Keratinocyte (primary cell): ENCODE measurements around the gene AANAT. TPM values are rescaled to one million over a fixed set of nuclear protein-coding genes. Genes with fewer than 3 reads are reported as not detected.

Source experiments
- DNase-seq: peaks from one replicate; pipeline ENCODE4 v3.0.0-alpha.2; 2011; ENCODE audit warnings: low read depth, missing footprints, low spot score
- FAIRE-seq: peaks from 2 replicates; lab custom pipeline; 2011; peaks lifted over from hg19 to GRCh38; lab: Jason Lieb, UNC
- H2AFZ ChIP-seq: 2 replicates; pipeline ENCODE4 v1.6.0; 2012; ENCODE audit warnings: low read length, control low read depth, inconsistent platforms; ENCODE audit not compliant: control insufficient read depth
- H3K27ac ChIP-seq: 2 replicates; pipeline ENCODE4 v1.5.1; 2011; ENCODE audit warnings: low read length; ENCODE audit not compliant: control insufficient read depth, insufficient read depth
- H3K27me3 ChIP-seq: 3 replicates; pipeline ENCODE4 v1.6.0; 2011; ENCODE audit warnings: low read length; ENCODE audit not compliant: control insufficient read depth, insufficient read depth; ENCODE audit errors: extremely low read depth
- H3K36me3 ChIP-seq, 2 experiments: 2 replicates in 1 of 2; 3 replicates in 1 of 2; pipeline ENCODE4 v1.5.1; 2011; ENCODE audit warnings: low read length in 2 of 2, mild to moderate bottlenecking in 1 of 2; ENCODE audit not compliant: control insufficient read depth in 2 of 2, insufficient read depth in 2 of 2; ENCODE audit errors: extremely low read depth in 1 of 2
- H3K4me1 ChIP-seq: 3 replicates; pipeline ENCODE4 v1.5.1; 2011; ENCODE audit warnings: low read length; ENCODE audit not compliant: control insufficient read depth, insufficient read depth; ENCODE audit errors: extremely low read depth
- H3K4me2 ChIP-seq: 3 replicates; pipeline ENCODE4 v1.6.0; 2011; ENCODE audit warnings: low read depth, low read length; ENCODE audit not compliant: control insufficient read depth, insufficient read depth; ENCODE audit errors: extremely low read depth
- H3K4me3 ChIP-seq, 3 experiments: fragments of 200-600 bp in 1 of 3; sonication (generic) in 1 of 3; 2 replicates in 2 of 3; 3 replicates in 1 of 3; pipeline ENCODE4 v1.5.1; 2011 to 2016; ENCODE audit warnings: low read length in 3 of 3, mild to moderate bottlenecking in 3 of 3, control low read depth in 2 of 3, inconsistent platforms in 1 of 3, low read depth in 1 of 3, mixed read lengths in 1 of 3, mixed run types in 1 of 3, moderate library complexity in 1 of 3; ENCODE audit not compliant: control insufficient read depth in 2 of 3, insufficient read depth in 2 of 3; ENCODE audit errors: extremely low read depth in 1 of 3
- H3K79me2 ChIP-seq: 2 replicates; pipeline ENCODE4 v1.6.0; 2012; ENCODE audit warnings: low read length; ENCODE audit not compliant: control insufficient read depth, insufficient read depth
- H3K9ac ChIP-seq: 3 replicates; pipeline ENCODE4 v1.6.0; 2011; ENCODE audit warnings: low read length; ENCODE audit not compliant: control insufficient read depth, insufficient read depth; ENCODE audit errors: extremely low read depth
- H3K9me1 ChIP-seq: 3 replicates; pipeline ENCODE4 v1.6.0; 2011; ENCODE audit warnings: low read length; ENCODE audit not compliant: control insufficient read depth, insufficient read depth; ENCODE audit errors: extremely low read depth
- H3K9me3 ChIP-seq: 2 replicates; pipeline ENCODE4 v1.5.1; 2012; ENCODE audit warnings: low read depth, low read length; ENCODE audit not compliant: control insufficient read depth
- H4K20me1 ChIP-seq: 3 replicates; pipeline ENCODE4 v1.6.0; 2011; ENCODE audit warnings: low read length; ENCODE audit not compliant: control insufficient read depth, insufficient read depth; ENCODE audit errors: extremely low read depth
- EZH2 ChIP-seq: IDR thresholded peaks from one replicate; pipeline ENCODE4 v1.6.1; 2012; ENCODE audit warnings: inconsistent platforms, mild to moderate bottlenecking, low read length, moderate library complexity
- dilution Hi-C: fragments of 300-500 bp; cut with MboI; formaldehyde crosslinking; loops from one replicate; pipeline ENCODE4 v1.7.0; 2020; ENCODE audit warnings: low sequenced_read_pairs; ENCODE audit not compliant: extremely low pct_ligation_motif_present
- polyA plus RNA-seq, 5 experiments: library from polyadenylated mRNA; depleted of rRNA in 3 of 5; stranded (reverse) in 3 of 5; stranded (forward) in 1 of 5; unstranded in 1 of 5; fragments of >200 nt; gene quantifications; 1 replicate in 1 of 5; 2 replicates in 3 of 5; 3 replicates in 1 of 5; pipeline versions ENCODE4 v1.2.1 to v1.2.3, GENCODE V29; 2011 to 2012; ENCODE audit warnings: missing spikeins in 2 of 5, low read depth in 1 of 5, low replicate concordance in 1 of 5
- TF ChIP-seq, protein P1 (sequence below), 3 experiments: IDR thresholded peaks in 1 of 3; conservative IDR thresholded peaks in 1 of 3; optimal IDR thresholded peaks in 1 of 3; 2 replicates in 2 of 3; 3 replicates in 1 of 3; pipeline versions ENCODE3 to v1.5.1; 2011; ENCODE audit warnings: low read length in 3 of 3, mild to moderate bottlenecking in 3 of 3, moderate library complexity in 2 of 3, control low read depth in 1 of 3, inconsistent platforms in 1 of 3; ENCODE audit not compliant: insufficient read depth in 2 of 3; ENCODE audit errors: extremely low read depth in 1 of 3

Gene AANAT
- polyA plus RNA-seq, 1 donor (not counting 4 experiments of a cell fraction or from before 2014, with no cell fraction given): not detected

DNA sequence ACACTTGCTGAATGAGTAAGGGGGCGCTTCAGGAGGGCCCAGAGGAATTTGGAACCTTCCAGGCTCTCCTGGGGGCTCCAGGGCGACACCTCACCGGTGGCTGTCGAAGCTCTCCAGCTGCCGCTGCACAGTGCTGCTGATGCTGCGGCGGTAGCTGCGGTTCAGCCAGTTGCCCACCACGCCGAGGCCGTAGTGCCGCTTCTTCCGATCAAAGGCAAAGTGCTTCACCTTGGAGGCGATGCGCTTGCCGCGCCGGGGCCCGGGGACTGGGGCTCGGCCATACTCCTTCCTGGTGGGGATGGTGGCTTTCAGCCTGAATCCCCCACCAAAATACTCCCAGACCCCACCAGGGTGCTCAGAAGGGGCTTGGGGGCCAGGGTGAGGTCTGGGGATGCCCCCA lies 9.3 kb downstream of the AANAT start:
- H3K4me2 ChIP-seq: no peak overlapping the region
- no peak overlapping the region for H2AFZ ChIP-seq
- no peaks in the 10 kb centered on the region for H4K20me1 ChIP-seq
- FAIRE-seq (no peak), DNase-seq (no peak)
- TF ChIP-seq, protein P1, sequence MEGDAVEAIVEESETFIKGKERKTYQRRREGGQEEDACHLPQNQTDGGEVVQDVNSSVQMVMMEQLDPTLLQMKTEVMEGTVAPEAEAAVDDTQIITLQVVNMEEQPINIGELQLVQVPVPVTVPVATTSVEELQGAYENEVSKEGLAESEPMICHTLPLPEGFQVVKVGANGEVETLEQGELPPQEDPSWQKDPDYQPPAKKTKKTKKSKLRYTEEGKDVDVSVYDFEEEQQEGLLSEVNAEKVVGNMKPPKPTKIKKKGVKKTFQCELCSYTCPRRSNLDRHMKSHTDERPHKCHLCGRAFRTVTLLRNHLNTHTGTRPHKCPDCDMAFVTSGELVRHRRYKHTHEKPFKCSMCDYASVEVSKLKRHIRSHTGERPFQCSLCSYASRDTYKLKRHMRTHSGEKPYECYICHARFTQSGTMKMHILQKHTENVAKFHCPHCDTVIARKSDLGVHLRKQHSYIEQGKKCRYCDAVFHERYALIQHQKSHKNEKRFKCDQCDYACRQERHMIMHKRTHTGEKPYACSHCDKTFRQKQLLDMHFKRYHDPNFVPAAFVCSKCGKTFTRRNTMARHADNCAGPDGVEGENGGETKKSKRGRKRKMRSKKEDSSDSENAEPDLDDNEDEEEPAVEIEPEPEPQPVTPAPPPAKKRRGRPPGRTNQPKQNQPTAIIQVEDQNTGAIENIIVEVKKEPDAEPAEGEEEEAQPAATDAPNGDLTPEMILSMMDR (optimal IDR thresholded peaks at IDR 0.05 in 1 of 3, IDR thresholded peaks at IDR 0.05 in 1 of 3, conservative IDR thresholded peaks at IDR 0.05 in 1 of 3; ENCODE audit: extremely low read depth in 1 of 3, insufficient read depth in 2 of 3, low read length in 3 of 3): no peak
- TF ChIP-seq EZH2: no peak
- no peak overlapping the region for H3K27ac ChIP-seq
- H3K4me3 ChIP-seq: no peak overlapping the region
- H3K9me1 ChIP-seq: no peaks in the 10 kb centered on the region
- no peaks in the 10 kb centered on the region for H3K27me3 ChIP-seq
- peaks cover 12 to 49% of the 10 kb centered on the region in 2 experiments for H3K36me3 ChIP-seq
- dilution Hi-C loops: no loop called here
- H3K79me2 ChIP-seq: no peaks in the 10 kb centered on the region
- H3K4me1 ChIP-seq: no peaks in the 10 kb centered on the region
- H3K9ac ChIP-seq: no peak overlapping the region
- no peaks in the 10 kb centered on the region for H3K9me3 ChIP-seq

DNA sequence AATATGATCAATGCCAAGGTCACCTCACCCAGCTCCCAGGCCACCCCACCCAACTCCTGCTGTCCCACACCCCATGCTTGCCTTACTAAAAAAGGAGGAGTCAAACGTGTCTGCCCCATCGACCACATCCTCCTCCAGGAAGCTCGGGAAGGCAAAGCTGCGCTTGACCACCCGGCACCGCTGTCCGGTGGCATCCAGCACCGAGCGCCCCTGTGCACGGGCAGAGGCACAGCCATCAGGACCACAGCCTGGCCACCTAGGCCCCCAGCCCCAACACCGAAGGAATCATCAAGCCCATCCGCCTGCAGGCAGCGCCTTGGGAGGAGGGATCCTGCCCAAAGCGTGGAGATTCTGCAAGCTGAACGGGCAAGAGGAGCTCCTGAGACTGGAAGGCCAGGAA lies 10.2 kb downstream of the AANAT start:
- no peak overlapping the region for H3K27ac ChIP-seq
- DNase-seq (no peak), FAIRE-seq (no peak)
- no peaks in the 10 kb centered on the region for H3K9me1 ChIP-seq
- no peak for TF ChIP-seq EZH2
- TF ChIP-seq, protein P1 (optimal IDR thresholded peaks at IDR 0.05 in 1 of 3, IDR thresholded peaks at IDR 0.05 in 1 of 3, conservative IDR thresholded peaks at IDR 0.05 in 1 of 3; ENCODE audit: extremely low read depth in 1 of 3, insufficient read depth in 2 of 3, low read length in 3 of 3): no peak
- H2AFZ ChIP-seq: no peak overlapping the region
- no peaks in the 10 kb centered on the region for H3K27me3 ChIP-seq
- no peaks in the 10 kb centered on the region for H3K79me2 ChIP-seq
- no peak overlapping the region for H3K4me3 ChIP-seq
- no peak overlapping the region for H3K4me2 ChIP-seq
- dilution Hi-C loops: no loop called here
- H4K20me1 ChIP-seq: no peaks in the 10 kb centered on the region
- H3K36me3 ChIP-seq: peaks cover 7 to 44% of the 10 kb centered on the region in 2 experiments
- no peak overlapping the region for H3K9ac ChIP-seq
- H3K9me3 ChIP-seq: no peaks in the 10 kb centered on the region
- no peaks in the 10 kb centered on the region for H3K4me1 ChIP-seq
